DMS53 (cell line): ENCODE measurements around the gene BUB3.
A peak's percentile ranks its signal among the peaks of the same experiment; 100 is the strongest.

ENCODE experiments used
- DNase-seq: peaks from one replicate; lab custom pipeline; 2025; lab: John Stamatoyannopoulos, UW

The BUB3 gene

GRCh38 chr10:123154092-123154710 lies at the start of gene BUB3:
Gene BUB3 (plus strand): TSS chr10:123154402. CDS start chr10:123154918, 516 bp downstream.
- DNase-seq, result peak; percentile 99

DNA sequence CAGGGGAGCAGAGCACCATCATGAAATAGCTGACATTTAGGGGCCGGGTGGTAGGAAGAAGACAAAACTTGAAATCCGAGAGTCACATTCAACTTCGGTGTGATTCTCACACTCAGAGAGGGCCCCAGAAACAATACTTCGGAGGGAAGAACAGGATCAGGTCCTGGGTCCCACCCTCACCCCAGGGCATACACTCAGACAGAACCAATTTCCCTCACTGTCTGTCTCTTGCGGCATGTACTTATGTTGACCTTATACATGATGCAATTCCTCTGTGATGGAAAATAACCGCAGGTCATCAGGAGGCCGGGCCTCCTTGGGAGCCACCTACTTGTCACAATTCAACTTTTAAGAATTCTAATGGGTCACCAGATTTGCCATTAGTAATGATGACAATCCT lies 44.7 kb upstream of the BUB3 start:
- no peak for DNase-seq

- DNase-seq, result no peak
These were observed 36.4 kb upstream of the BUB3 start for GRCh38 chr10:123117644-123118417.

DNA sequence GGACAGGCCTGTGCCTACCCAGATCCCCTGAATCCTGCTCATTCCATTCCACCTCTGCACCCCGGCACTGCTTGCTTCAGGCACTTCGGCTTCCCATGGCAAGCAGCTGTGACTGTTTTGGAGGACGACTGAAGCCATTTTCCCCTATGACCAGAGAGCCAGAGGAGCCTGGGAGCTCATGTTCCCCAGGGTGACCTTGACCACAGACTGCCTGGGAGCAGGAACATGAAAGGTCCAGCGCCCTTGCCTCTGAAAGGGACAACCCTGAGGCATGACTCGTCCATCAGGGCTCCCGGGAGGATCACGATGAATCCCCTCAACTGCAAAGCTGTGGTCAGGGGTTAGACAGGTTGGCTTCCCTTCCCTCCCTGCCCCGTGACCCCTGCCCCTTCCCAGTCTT lies 35.1 kb upstream of the BUB3 start:
- DNase-seq, result no peak

DNA sequence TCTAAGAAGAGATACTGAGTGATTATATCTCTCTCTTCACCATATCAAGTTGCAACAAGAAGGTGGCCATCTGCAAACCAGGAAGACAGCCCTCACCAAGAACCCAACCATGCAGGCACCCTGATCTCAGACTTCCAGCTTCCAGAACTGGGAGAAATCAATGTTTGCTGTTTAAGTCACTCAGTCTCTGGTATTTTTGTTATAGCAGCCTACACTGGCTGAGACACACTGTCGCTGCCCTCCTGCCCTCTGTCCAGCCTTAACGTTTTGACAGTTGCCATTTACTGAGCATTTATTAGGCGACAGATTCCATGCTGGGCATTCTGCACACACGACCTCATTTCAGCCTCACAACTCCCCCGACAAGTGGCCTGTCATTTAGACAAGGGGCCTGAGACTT lies 28.0 kb upstream of the BUB3 start:
- DNase-seq, result no peak

DNA sequence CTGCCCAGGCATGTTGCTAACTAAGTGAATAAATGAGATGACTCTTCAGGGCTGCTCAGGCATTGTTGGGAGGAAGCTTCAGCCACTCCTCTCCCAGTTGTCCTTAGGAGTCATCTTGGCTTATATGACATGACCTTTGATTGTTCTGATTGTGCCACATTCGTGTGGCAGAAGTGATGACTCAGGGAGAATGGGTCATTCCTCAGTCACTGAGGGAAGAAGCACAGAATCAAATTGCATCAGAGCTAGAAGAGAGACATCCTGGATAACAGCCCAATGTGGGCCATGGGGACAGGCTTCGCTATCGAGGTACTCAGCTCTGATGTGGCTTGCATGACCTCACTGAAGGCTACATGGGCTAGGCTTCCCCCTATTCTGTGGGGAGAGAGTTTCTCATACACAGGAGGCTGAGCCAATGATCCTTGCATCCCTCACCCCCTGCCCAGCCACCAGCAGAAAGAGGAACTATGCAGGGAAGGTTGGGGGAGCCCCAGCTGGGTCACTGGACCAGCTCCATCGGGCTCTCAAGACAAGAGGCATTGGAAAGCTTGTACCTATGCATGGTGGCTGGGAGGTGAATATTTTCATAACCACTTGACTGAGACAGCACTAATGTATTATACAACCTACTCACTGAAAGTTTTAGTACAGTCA lies 24.5 kb upstream of the BUB3 start:
- no peak for DNase-seq

DNA sequence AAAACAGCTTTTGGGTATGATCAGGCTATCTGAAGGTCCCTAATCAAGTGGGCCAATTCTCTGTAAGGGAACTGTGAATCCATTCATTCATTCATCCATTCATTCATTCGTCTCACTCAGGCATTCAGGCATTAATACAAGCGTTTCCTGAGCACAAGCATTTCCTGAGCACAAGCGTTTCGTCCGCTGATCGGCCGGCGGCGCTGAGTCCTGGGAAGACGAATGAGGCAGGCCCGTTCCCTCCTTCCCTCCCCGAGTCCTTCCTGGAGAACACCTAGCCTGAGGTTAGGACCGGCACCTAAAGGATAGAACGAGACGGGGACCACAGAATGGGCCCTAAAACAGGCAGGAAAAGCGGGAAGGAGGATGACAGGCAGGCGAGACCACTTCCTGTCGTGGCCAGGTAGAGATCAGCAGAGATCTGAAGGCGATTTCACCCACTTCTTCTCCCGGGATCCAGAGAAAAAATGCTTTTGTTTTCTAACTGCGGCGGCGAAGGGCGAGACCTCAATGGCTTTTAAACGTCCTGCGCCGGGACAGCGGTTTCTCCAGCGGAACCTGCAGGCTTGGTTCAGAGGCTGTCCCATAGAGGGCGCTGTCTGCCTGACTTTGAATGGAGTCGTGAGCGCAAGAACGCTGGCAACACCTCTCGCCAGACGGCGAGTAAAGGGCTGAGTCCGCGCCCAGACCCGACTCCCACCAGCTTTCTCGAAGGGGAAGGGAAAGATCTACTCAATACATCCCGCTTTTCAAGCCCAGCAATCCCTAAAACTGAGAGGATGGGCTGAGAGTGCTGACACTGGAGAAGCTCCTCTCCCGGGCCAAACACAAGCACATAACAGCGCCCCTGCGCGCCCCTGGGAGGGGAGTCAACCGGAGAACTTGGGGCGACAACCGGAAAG lies 21.4 kb upstream of the BUB3 start:
- peak; percentile 88 for DNase-seq

DNA sequence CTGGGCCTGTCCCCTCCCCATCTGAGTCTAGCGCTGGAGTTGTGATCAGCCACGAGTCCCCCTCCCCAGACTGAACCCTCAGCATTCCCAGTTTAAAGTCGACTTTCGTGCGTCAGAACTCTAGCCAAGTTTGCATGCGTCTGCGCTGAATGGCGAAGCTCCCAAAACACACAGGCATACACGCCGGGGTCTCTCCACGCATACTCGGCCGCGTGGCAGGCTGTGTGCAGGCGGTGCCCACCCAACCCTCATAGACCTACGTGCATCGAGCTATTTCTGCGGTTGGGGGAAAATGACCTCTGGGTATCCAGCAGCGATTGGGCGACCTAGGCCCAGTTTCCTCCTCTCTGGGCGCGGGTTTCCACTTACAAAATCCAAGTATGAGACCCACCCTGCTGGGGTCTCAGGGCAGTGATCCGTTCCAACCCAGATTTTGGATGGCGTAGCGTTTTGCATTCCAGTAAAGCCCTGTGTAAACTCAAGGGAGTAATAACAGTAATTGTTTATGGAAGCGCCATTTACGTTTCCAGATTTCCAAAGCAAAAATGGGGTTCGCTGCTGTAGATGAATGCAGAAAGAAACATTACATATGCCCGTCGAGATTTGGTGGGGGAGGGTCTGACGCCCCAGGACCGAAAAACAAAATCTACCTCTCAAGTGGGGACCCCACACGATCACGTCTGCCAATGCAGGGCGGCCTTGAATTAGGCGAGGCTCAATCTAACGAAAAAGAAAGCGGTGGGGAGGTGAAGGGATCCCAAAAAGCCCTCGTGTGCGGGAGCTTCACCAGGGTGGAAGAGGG lies 20.5 kb upstream of the BUB3 start:
- peak; percentile 29 for DNase-seq

DNA sequence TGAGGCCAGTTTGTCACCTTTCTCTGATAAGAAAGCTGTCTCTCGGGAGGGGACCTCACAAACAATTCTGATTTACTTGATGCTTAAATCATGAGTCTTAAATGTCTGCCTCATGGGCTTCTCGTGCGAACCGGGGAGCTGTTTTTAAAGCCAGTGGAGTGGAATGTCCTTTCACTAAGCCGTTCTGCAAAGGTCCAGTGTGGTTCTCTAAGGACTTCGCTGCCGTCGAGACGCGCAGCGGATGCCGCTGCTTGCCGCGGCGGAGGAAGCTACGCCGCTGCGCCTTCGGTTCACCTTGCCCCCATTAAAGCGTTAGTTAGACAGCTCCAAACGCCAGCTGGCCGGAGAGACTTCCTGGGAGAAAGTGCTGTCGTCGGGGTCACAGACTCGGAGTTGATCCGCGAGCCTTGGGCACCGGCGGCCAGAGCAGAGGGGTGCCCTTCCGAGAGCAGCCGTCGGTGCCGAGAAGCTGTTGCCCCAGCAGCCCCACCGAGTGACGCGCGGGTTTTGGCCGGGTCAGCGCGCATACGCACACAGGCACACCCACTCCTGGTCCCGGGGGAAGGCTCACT lies 19.8 kb upstream of the BUB3 start:
- peak; percentile 24 for DNase-seq

GRCh38 chr10:123134915-123135414 lies 19.2 kb upstream of the BUB3 start:
- DNase-seq, result no peak

- DNase-seq, result peak; percentile 39
These were observed 18.6 kb upstream of the BUB3 start, which contains the start of gene HMX3 for GRCh38 chr10:123135415-123136141. Gene HMX3 (plus strand): TSS chr10:123135970. CDS start chr10:123136051, 81 bp downstream.

DNA sequence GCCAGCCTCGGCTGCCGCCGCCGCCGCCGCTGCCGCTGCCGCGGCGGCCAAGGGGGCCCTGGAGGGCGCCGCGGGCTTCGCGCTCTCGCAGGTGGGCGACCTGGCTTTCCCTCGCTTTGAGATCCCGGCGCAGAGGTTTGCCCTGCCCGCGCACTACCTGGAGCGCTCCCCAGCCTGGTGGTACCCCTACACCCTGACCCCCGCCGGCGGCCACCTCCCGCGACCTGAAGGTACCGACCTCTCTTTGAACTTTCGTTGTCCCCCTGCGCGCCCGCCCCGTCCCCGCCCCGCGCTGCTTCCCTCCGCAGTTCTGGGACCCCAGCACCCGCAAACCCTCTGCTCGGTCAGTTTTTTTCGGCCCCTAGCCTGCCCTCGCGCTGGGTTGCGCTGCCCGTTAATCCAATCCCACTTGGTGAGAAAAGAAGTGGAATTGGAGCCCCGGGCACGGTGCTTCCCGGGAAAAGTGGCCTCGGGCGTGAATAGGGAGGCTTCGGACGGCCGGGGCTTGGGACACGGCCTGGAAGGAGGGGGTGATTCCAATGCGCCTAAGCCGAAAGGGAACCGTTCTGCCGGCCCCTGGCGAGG lies 17.9 kb upstream of the BUB3 start:
- DNase-seq, result peak; percentile 32

- peak; percentile 54 for DNase-seq
These were observed 17.2 kb upstream of the BUB3 start for GRCh38 chr10:123136806-123137642.

DNA sequence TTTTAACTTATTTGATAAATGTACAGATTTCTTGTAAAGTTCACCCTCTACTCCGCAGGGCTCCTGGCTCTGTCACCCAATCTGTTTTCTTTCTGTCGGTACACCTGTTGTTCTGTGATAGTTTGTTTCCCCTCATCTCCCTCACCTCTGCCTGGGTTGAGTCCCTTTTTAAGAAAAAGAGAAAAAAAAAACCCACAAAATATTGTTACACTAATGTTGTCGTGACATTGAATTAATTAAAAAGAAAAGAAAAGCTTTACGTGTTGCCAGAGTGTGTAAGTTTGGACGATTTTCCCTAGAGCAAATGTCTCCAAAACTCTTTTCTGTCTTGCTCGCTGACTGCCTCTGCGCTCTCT lies 15.1 kb upstream of the BUB3 start:
- no peak for DNase-seq

- DNase-seq, result peak; percentile 26
These were observed 14.6 kb upstream of the BUB3 start for GRCh38 chr10:123139521-123140163.

GRCh38 chr10:123140164-123140982 lies 13.8 kb upstream of the BUB3 start:
- peak; percentile 23 for DNase-seq

- no peak for DNase-seq
These were observed 13.2 kb upstream of the BUB3 start for GRCh38 chr10:123140983-123141390.
